SH-SY5Y (cell line): ENCODE data around the gene ZKSCAN5.

Experiments used
- GATA2 ChIP-seq: IDR thresholded peaks from 2 replicates; pipeline ENCODE4 v1.6.1; 2011; ENCODE audit warnings: mild to moderate bottlenecking, low read depth, low read length
- GATA3 ChIP-seq: IDR thresholded peaks from 2 replicates; pipeline ENCODE4 v1.6.1; 2011; ENCODE audit warnings: low read depth, mild to moderate bottlenecking, low read length, moderate library complexity

DNA sequence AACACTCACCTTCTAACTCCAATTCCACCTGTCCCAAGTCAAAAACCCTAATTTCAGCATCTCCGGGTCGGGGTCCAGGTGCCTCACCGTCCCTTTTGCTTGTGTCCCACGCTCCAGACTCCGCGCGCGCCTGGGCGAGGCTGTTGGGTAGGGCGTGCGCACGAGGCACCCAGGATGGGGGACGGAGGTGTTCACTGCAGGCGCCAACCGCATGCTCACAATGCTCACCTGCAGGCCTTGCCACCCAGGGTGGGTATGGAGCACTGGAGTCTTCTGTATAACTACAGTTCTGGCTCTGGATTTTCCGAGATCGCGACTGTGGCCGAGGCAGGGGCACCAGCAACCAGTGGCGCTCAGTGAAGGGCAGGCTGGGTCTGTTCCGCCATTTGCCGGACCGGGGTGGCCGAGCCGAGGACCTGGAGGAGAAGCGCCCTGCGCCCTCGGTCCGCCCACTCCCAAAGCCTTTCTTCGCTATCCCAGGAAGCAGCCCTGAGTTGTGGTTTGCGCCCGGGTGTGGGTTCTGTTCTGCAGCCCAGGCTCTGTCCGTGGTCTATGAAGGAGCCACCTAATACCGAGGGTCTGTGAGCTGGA, 38.7 kb downstream of the ZKSCAN5 start:
- TF ChIP-seq GATA2, result no peak
- TF ChIP-seq GATA3, result no peak
